Panc1 (cell line): ENCODE measurements around the gene IFNLR1.

Source experiments
- CTCF ChIP-seq: fragments of 450-650 bp; IDR thresholded peaks from 2 replicates; pipeline ENCODE4 v1.5.1; 2017; ENCODE audit warnings: mild to moderate bottlenecking
- POLR2AphosphoS5 ChIP-seq: IDR thresholded peaks from 2 replicates; pipeline ENCODE4 v1.6.1; 2012; ENCODE audit warnings: mild to moderate bottlenecking, low read depth, low read length, moderate library complexity
- SIN3A ChIP-seq: IDR thresholded peaks from 2 replicates; pipeline ENCODE4 v1.6.1; 2012; ENCODE audit warnings: low read depth, mild to moderate bottlenecking, low read length, moderate library complexity, borderline replicate concordance; ENCODE audit not compliant: insufficient read depth

- TF ChIP-seq POLR2AphosphoS5 (no peak), CTCF (peak; percentile 43; the same call in 1 of the 2 replicates), SIN3A (no peak)
Observed at GRCh38 chr1:24157918-24158481, 29.1 kb downstream of the IFNLR1 start.
